Ovary (tissue), 3 donors: ENCODE measurements around the gene OVCH2.

Source experiments
- CTCF ChIP-seq, 3 donors: fragments of 450-650 bp in 2 of 3; fragments of 200-600 bp in 1 of 3; IDR thresholded peaks; one replicate each; pipeline versions ENCODE4 v1.5.1 to v1.8.0; 2016 to 2022; ENCODE audit warnings: antibody characterized with exemption in 3 of 3, mild to moderate bottlenecking in 1 of 3
- POLR2A ChIP-seq: fragments of 450-650 bp; IDR thresholded peaks from one replicate; pipeline ENCODE4 v1.6.1; 2017; ENCODE audit warnings: antibody characterized with exemption, mild to moderate bottlenecking, moderate library complexity
- donor health status: DM: no; HTN: no; CAD: no.

GRCh38 chr11:7672276-7672959 is 33.9 kb downstream of the OVCH2 start:
- no peak for TF ChIP-seq CTCF (IDR thresholded peaks at IDR 0.05)
- no peak for TF ChIP-seq POLR2A
